CD4-positive, alpha-beta T cell (primary cell): ENCODE measurements around the gene DGKI. TPM values are rescaled to one million over a fixed set of nuclear protein-coding genes. Genes with fewer than 3 reads are reported as not detected.

Experiments
- ATAC-seq: fragments of 200-7000 bp; cut with Tn5 transposase; one replicate; pipeline ENCODE4 v1.10.0; 2022; ENCODE audit warnings: mild to moderate bottlenecking; ENCODE audit not compliant: poor library complexity
- CTCF ChIA-PET: fragments of 350-600 bp; sonication (Branson Sonifier 250); formaldehyde crosslinking; loops from one replicate; lab custom pipeline; 2021; ENCODE audit warnings: antibody characterized with exemption, inconsistent platforms; lab: Charles Lee
- POLR2A ChIA-PET: fragments of 350-600 bp; sonication (Branson Sonifier 250); formaldehyde crosslinking; loops from one replicate; lab custom pipeline; 2021; ENCODE audit warnings: antibody characterized with exemption, inconsistent platforms; lab: Charles Lee
- DNase-seq, 14 experiments: peaks; one replicate each; pipeline ENCODE4 v3.0.0-alpha.2; 2013 to 2020; ENCODE audit warnings: mixed read lengths in 2 of 14
- H3K27ac ChIP-seq, 2 donors: one replicate each; pipeline versions ENCODE4 v1.5.1 to v1.7.0; 2013; ENCODE audit warnings: low read length in 2 of 2, low read depth in 1 of 2, mild to moderate bottlenecking in 1 of 2
- H3K27me3 ChIP-seq, 2 experiments: 1 replicate in 1 of 2; 2 replicates in 1 of 2; pipeline versions ENCODE4 v1.6.1 to v1.7.0; 2013; ENCODE audit warnings: low read length in 2 of 2, control low read depth in 1 of 2, mild to moderate bottlenecking in 1 of 2, moderate library complexity in 1 of 2; ENCODE audit not compliant: insufficient read depth in 2 of 2, control insufficient read depth in 1 of 2
- H3K36me3 ChIP-seq: one replicate; pipeline ENCODE4 v1.6.1; 2013; ENCODE audit warnings: low read length, control low read depth; ENCODE audit not compliant: insufficient read depth
- H3K4me1 ChIP-seq: one replicate; pipeline ENCODE4 v1.6.1; 2013; ENCODE audit warnings: low read length, control low read depth; ENCODE audit not compliant: insufficient read depth
- H3K4me3 ChIP-seq: one replicate; pipeline ENCODE4 v1.5.1; 2013; ENCODE audit warnings: mild to moderate bottlenecking, low read length, moderate library complexity
- H3K9me3 ChIP-seq, 2 experiments: 1 replicate in 1 of 2; 2 replicates in 1 of 2; pipeline versions ENCODE4 v1.6.1 to v1.7.0; 2013; ENCODE audit warnings: low read length in 2 of 2, mild to moderate bottlenecking in 2 of 2, control low read depth in 1 of 2, moderate library complexity in 1 of 2; ENCODE audit not compliant: control insufficient read depth in 1 of 2, insufficient read depth in 1 of 2
- H3K27ac Mint-ChIP-seq: one replicate; pipeline ENCODE4 v1.8.0; 2020; ENCODE audit warnings: mixed read lengths
- H3K27me3 Mint-ChIP-seq: one replicate; pipeline ENCODE4 v1.8.0; 2021; ENCODE audit warnings: mixed read lengths
- H3K36me3 Mint-ChIP-seq: one replicate; pipeline ENCODE4 v1.8.0; 2021; ENCODE audit warnings: low read depth, mixed read lengths
- H3K4me1 Mint-ChIP-seq: one replicate; pipeline ENCODE4 v1.8.0; 2021; ENCODE audit warnings: low read depth, mixed read lengths
- H3K4me3 Mint-ChIP-seq: one replicate; pipeline ENCODE4 v1.8.0; 2020; ENCODE audit warnings: mild to moderate bottlenecking, mixed read lengths
- H3K9me3 Mint-ChIP-seq: one replicate; pipeline ENCODE4 v1.8.0; 2020; ENCODE audit warnings: mixed read lengths
- intact Hi-C, 2 experiments: fragments of 100-400 bp; cut with DNase I in 1 of 2; cut with micrococcal nuclease in 1 of 2; formaldehyde crosslinking; loops; one replicate each; pipeline versions ENCODE4 v1.15.1 to v1.9.0; 2023 to 2025; cut with DNase I, micrococcal nuclease
- total RNA-seq, 174 experiments: library from RNA in 2 of 174; stranded (reverse) in 2 of 174; gene quantifications; one replicate each; pipeline ENCODE4 v1.2.3 and lab custom pipeline; 2021 to 2026
- TF ChIP-seq, protein P1 (sequence below): fragments of 200-600 bp; IDR thresholded peaks from one replicate; pipeline ENCODE4 v1.8.0; 2022; ENCODE audit warnings: antibody characterized with exemption, mild to moderate bottlenecking

Gene DGKI
- total RNA-seq, 2 experiments from 2014 or later: not detected

DNA sequence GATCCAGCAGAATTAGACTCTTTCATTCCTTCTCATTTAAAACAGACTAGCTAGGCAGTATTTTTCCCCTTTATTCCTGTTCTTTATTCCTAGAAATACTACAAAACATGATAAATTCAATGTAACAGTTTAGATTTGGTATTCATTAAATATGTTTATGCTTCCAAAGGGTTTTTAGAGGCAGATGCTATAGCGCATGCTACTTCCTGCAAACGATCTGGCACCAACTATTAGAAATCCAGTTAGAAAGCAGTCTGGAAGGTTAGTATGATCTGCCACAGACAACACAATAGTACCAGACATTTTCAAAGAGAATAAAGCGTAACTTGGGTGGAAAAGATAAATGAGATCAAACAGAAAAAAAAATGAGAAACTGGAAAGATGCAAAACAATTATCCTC is 439.7 kb downstream of the DGKI start:
- ChIA-PET POLR2A (no interaction called here), CTCF (no interaction called here)
- Mint-ChIP-seq H3K27ac (no peak overlapping the region), H3K9me3 (no peaks in the 10 kb centered on the region), H3K4me3 (no peak overlapping the region), H3K36me3 (no peaks in the 10 kb centered on the region), H3K4me1 (no peaks in the 10 kb centered on the region), H3K27me3 (no peaks in the 10 kb centered on the region)
- intact Hi-C loops: no loop called here
- Histone ChIP-seq H3K36me3 (no peaks in the 10 kb centered on the region), H3K27ac (no peak overlapping the region), H3K4me1 (no peaks in the 10 kb centered on the region), H3K27me3 (no peaks in the 10 kb centered on the region), H3K4me3 (no peak overlapping the region), H3K9me3 (no peaks in the 10 kb centered on the region)
- DNase-seq (no peak), ATAC-seq (no peak)
- TF ChIP-seq, protein P1, sequence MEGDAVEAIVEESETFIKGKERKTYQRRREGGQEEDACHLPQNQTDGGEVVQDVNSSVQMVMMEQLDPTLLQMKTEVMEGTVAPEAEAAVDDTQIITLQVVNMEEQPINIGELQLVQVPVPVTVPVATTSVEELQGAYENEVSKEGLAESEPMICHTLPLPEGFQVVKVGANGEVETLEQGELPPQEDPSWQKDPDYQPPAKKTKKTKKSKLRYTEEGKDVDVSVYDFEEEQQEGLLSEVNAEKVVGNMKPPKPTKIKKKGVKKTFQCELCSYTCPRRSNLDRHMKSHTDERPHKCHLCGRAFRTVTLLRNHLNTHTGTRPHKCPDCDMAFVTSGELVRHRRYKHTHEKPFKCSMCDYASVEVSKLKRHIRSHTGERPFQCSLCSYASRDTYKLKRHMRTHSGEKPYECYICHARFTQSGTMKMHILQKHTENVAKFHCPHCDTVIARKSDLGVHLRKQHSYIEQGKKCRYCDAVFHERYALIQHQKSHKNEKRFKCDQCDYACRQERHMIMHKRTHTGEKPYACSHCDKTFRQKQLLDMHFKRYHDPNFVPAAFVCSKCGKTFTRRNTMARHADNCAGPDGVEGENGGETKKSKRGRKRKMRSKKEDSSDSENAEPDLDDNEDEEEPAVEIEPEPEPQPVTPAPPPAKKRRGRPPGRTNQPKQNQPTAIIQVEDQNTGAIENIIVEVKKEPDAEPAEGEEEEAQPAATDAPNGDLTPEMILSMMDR: no peak

DNA sequence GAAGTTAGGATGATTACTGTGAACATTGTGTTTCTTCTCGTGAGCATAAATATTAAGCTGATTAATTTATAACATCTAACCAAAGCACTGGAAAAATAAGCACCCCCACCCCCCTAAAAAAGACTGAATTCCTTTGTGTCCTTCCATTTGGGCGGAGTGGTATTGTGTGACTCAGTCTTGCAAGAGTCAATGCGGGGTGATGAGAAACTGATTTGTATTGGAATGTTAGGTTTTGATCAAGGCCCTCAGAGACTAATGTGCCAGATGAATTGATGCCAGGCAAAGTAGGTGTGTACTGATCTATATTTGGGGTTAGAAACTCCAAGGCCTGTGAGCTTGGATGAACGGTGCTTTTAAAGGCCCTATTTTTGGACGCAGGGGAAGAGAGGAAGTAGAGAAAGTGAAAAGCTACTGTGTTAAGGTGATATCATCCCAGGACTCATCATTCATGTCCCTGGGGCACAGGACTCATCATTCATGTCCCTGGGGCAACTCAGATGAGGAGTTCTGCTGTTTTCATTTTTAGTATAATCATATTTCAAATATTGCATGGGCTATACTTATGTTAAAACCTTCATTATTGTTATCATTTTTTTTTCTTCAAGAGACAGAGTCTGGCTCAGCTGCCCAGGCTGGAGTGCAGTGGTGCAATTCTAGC is 442.0 kb downstream of the DGKI start:
- DNase-seq (no peak), ATAC-seq (no peak)
- no peaks in the 10 kb centered on the region for H3K4me1 ChIP-seq
- Mint-ChIP-seq H3K36me3 (no peaks in the 10 kb centered on the region), H3K4me1 (no peaks in the 10 kb centered on the region), H3K27me3 (no peaks in the 10 kb centered on the region), H3K27ac (no peak overlapping the region), H3K9me3 (no peaks in the 10 kb centered on the region), H3K4me3 (no peak overlapping the region)
- no peaks in the 10 kb centered on the region for H3K9me3 ChIP-seq
- ChIA-PET CTCF (no interaction called here), POLR2A (no interaction called here)
- no peak overlapping the region for H3K27ac ChIP-seq
- intact Hi-C loops: no loop called here
- no peaks in the 10 kb centered on the region for H3K27me3 ChIP-seq
- no peak overlapping the region for H3K4me3 ChIP-seq
- TF ChIP-seq, protein P1: no peak
- H3K36me3 ChIP-seq: no peaks in the 10 kb centered on the region

DNA sequence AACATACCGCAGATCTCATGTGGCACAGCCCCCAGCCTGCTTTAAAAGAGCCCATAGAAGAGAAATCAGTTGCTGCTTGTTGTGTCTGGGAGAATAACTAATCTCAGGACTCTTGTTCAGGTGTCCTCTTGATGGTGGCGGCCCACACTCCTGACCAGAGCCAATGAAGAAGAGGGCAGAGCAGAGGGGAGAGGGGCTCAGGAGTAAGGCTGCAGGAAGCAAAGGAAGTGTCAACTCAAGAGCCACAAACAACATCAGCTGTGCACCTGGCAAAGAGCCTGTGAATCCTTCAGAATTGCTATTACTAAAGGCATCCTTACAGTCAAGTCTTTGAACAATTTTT is 443.4 kb downstream of the DGKI start:
- Histone ChIP-seq H3K4me3 (no peak overlapping the region), H3K27ac (no peak overlapping the region), H3K27me3 (no peaks in the 10 kb centered on the region), H3K36me3 (no peaks in the 10 kb centered on the region), H3K9me3 (no peaks in the 10 kb centered on the region), H3K4me1 (no peaks in the 10 kb centered on the region)
- no peaks in the 10 kb centered on the region for H3K36me3 Mint-ChIP-seq
- H3K27ac Mint-ChIP-seq: no peak overlapping the region
- H3K4me1 Mint-ChIP-seq: no peaks in the 10 kb centered on the region
- no peak for DNase-seq
- intact Hi-C loops: no loop called here
- H3K4me3 Mint-ChIP-seq: no peak overlapping the region
- H3K9me3 Mint-ChIP-seq: no peaks in the 10 kb centered on the region
- TF ChIP-seq, protein P1: no peak
- CTCF ChIA-PET: no interaction called here
- POLR2A ChIA-PET: no interaction called here
- ATAC-seq: no peak
- H3K27me3 Mint-ChIP-seq: no peaks in the 10 kb centered on the region
